DMS114 treated with DMSO at 0.1 percent for 48 hours (cell line): ENCODE measurements around the gene MANBA.

Source experiments
- DNase-seq: peaks from one replicate; lab custom pipeline; 2025; ENCODE audit not compliant: unreplicated experiment; lab: John Stamatoyannopoulos, UW

MANBA gene

DNA sequence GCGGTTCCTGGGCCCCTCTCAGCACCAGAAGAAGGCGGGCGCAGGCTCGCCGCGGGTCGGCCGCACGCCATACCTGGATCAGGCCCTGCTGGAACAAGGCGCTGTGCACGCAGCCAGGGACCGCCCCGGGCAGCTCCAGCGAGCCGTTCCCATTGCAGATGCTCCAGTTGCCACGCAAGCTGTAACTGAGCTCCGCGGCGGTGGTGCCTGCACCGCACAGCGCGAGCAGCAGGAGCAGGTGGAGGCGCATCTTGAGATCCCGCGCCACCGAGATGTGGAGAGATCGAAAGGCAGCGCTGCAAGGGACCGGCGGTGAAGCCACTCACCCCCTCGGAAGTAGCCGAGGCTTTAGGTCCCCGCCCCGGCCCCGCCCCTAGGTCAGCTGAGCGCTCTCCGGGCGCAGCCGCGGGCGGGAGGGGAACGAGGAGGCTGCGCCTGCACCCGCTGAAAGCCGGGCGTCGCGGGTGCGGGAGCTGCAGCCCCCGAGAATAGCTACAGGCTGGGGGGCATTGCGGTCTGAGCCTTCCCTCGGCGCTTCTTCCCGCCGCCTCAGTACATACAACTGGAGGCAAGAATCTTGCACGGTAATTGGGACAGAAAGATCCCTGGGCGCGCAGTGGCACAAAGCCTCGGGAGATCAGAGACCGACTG is at the start of gene MANBA:
Gene MANBA (minus strand): TSS at position 324 of the 651 bp plus-strand sequence. CDS start 74 bp downstream, at position 250.
- peak; percentile 22 for DNase-seq

DNA sequence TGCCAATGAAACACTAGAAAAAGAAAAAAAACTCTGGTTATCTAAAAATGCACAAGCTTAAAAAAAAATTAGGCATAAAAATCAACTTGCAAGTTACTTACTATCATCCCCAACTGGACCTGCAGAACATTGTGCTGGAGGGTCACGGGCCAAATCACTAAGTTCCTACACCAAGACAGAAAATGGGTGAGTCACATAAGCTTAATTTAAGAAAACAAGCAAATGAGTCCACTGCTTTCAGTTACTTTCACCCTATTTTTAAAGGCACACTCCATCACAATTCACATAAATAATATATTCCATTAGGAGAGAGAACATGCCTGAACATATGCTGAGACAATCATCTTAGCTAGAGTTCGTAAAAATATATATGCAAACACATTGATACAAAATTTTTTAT is 48.9 kb upstream of the MANBA start:
- no peak for DNase-seq

DNA sequence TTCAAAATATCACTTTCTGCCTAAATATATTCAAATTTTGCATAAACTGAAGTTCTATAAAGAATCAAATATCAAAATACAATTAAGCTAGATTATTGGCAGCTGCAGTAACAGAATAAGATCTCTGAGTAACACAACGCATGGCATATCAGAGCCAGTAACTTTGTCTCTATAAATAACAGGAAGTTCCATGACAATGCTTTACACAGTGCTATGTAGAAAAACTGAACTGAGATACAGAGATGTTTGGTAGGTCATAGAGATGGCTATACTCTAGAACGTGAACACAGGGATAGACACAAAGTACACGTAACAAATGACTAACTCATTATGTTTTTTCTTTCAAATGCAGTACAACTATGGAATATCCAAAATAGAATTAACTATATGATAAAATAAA is 48.4 kb upstream of the MANBA start:
- DNase-seq = no peak

DNA sequence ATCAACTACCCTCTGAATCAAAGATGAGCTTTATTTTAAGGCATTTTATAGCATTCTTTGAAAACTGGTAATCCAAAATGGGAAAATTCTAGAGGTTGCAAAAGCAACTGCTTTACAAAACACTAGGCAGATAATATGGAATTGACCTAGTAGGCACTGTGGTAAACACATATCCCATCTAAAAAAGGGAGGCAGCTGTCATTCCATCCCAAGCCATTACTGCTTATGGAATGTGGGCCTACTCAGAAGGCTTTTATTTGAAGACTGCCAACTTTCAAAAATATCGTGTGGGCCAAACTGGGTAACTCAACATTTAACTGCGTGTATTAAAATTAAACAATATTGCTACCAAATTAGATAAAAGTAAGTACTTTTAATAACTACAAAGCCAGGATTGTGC is 47.2 kb upstream of the MANBA start:
- no peak for DNase-seq

DNA sequence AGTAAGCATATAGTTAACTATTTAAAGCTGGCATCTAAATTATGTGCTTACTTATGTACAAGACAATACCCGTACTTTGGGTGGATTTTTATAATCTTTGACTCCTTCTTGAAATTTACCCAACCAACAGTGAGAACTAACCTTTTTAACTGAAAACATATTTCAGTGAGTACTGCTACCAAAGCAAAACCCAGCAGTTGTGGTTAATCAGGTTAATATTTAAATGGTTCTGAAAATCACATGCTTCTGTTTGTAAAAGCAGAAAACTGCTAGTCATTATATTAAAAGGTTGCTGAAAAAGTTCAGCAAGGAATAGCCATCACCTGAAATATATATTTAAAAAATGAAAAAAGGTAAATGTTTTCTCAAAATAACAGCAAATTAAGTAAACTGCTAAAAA is 46.6 kb upstream of the MANBA start:
- DNase-seq = no peak

DNA sequence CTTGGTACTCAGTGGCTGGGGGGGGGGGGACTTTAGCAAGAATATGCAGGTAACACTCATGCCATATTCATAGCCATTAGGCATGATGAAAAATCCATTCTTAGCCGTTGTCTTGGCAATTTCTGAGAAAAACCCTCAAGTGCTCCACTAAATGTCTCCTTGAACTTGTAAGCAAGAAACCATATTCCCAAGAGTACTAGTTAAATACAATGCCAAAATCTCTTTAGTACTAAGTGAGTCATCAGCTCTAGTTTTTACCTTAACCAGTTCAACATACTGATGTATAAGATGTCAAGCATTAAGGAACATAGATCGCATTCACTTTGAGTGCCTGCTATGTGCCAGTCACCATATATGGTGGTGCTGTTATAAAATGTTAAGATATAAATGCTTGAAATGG is 39.0 kb upstream of the MANBA start:
- DNase-seq = no peak

DNA sequence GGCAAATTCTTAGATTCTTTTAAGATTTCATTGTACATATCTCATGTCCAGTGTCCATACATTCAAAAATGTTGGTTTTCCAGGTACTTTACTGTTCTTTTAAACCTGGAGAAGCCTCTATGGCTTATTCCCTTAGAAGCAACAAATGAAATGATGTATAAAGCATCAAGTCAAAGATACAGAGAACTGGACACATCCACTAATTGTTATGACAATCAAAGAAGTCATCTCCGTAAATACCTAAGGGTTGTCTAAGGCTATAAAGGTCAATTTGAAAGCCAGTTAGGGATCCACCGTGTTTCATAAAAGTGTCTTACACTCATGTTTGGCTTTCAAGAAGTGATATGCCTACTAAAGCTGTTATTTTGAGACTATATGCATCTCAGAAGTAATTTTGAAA is 34.2 kb upstream of the MANBA start:
- DNase-seq = no peak

DNA sequence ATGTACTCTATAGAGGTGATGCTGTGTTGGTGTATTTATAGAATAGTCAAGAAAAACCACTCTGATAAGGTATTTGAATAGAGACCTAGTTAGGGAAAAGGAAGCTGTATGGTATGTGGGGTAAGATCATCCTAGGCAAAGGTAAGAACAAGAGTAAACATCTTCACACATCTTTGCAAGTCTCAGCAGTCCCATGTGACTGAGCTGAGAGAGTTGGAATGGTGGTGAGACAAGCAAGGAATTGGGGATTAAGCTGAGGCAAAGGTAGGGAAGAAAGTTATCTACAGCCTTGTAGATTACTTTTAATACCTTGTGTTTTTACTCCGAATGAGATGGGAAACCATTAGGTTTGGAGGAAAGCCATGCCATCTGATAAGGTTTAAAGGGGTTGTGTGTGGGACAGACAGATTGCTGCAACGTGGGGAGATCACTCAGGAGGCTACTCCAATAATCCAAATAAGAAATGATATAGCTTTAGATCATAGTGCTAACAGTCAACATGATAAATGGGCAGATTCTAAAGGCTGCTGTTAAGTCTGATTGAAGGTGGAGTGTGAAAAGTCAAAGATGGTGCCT is 31.7 kb upstream of the MANBA start:
- DNase-seq = no peak

DNA sequence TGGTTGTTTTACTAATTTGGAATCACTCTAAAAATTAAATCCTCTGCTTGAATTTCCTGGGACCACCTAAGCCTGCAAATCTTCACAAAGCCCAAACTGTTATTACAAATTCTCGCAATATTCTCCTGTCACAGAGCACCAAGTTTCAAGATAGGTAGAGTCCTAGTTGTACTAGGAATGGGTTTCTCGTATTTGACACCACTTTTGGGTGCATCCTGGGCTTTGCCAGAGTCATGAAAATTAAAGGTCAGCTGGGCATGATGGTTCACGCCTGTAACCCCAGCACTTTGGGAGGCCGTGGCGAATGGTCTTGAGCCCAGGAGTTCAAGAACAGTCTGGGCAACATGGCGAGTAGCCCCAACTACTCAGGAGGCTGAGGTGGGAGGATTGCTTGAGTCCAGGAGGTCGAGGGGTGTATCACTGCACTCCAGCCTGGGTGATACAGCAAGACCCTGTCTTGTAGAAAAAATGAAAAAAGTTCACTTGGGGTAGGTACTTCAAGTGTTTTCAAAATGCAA is 30.6 kb upstream of the MANBA start:
- DNase-seq = no peak

DNA sequence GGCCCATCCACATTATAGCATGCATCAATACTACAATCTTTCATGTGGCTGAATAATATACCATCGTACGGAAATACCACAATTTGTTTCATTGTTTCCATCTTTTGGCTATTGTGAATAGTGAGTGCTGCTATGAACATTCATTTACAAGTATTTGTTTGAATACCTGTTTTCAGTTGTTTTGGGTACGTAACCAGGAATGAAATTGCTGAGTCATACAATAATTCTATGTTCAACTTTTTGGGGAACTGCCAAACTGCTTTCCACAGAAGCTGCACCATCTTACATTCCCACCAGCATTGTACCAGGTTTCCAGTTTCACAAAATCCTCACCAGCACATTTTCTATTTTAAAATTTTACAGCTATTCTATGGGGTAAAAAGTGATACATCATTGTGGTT is 28.5 kb upstream of the MANBA start:
- DNase-seq = no peak

DNA sequence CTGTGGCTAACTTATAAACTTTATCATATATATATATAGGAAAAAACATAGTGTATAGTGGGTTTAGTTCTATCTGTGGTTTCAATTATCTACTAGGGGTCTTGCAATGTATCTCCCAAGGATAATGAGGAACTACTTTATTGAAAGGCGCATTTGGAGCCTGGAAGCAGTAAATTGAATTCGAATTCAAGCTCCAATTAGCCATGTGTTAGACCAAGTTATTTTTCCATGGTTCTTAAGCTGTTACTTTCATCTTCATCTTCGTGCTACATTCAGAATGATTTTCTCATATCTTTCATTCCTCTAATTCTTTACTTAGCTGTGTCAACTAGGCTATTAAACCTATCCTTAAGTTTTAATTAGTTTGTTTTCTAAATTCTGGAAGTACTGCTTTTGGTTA is 27.2 kb upstream of the MANBA start:
- no peak for DNase-seq

DNA sequence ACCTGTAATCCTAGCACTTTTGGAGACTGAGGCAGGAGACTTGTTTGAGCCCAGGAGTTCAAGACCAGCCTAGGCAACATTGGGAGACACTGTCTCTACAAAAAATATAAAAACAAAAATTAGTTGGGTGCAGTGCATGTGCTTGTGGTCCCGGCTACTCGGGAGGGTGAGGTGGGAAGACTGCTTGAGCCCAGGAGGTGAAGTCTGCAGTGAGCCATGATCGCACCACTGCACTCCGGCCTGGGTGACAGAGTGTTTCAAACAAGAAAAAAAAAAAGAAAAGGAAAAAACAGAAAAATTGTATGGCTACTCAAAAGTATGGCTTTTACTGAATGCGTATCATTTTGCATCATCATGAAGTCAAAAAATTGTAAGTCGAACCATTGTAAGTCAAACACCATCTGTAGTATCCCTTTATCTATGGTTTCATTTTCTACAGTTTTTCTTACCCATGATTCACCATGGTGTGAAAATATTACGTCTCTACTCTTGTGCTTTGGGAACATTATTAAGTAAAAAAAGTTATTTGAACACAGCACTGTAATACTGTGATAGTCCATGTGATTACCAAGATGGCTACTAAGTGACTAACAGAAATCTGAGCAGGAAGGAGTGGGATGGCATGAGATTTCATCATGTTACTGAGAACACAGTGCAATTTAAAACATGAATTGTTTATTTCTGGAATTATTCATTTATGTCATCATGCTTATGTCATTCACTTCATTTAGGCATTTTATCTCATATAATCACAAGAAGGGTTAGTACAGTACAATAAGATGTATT is 26.5 kb upstream of the MANBA start:
- no peak for DNase-seq

DNA sequence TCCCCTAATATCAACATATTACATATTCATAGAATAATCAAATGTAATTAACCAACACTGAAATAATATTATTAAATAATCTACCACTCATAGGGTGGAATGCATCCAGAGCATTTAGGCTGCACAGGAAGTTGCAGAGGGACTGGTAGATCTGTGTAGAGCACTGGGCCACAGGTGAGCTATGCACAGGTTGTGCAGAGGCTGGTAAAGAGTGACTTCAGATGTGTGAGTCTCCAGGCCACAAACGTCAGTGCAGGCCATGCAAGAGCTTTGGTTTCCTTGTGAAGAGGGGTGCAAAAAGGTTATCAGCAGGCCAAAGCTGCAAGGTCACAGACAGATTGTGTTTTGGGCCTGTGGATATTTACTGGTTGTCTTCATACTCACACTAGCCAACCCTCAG is 25.5 kb upstream of the MANBA start:
- no peak for DNase-seq

DNA sequence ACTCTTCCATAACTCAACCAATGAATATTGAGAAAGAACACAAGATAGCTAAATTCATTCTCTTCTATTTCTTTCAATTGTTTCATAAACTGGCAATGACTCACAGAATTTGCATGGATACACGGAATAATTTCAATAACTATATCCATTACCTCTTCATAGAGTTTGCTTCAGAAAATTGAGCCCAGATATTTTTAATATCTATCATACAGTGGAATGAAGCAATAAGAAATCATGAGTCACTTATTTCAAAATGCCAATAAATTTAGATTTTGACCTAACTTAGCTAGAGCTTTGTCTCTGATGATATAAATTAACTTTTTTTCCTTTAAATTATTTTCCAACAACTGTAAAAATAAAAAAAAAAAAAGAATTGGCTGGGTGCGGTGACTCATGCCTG is 22.2 kb upstream of the MANBA start:
- no peak for DNase-seq

DNA sequence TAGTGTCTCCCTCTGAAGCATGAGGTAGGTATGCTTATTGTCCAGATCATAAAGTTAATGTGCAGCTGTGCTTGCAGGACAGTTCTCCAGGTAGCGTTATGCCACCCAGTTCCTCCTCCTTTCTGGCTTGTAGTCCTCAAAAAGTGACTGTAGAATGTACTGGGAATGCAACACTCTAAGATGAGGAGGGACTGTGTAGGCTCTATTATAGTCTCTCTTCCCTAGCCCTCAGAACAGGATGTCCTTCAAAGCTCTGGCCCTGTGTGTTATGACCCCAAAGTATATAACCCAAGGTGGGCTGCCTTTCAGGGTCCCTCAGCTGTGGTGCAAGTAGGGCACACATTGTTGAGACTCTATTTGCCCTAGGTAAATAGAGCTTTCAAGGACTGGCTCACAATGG is 20.8 kb upstream of the MANBA start:
- no peak for DNase-seq

DNA sequence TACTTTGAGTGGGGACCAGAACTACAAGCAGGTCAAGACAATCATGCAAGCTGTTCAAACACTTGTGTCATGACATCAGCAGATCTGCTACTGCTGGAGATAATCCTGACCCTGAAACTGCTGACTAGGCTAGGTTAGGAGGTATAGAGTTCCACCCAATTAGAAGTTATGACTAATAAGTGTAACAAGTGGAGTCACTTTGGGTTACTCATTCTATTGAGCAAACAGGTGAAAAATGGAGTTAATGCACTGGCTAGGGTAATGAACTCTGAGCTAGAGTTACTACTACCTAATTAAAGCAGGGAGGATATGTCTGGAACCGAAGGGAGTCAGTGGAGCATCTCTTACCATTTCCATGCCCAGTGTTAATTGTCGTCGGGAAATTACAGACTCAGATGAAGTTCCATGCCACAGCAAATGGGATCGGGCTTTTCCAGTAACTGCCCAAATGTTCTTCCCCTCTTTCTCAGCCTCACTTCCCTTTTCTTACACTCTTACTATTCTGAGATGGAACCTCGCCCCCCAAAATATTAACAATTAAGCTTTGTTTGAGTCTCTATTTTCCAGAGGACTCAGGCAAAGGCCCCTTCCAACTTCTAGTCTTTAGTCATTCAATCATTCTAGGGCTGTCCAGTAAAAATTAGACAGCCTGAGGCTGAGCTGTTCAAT is 19.8 kb upstream of the MANBA start:
- no peak for DNase-seq

DNA sequence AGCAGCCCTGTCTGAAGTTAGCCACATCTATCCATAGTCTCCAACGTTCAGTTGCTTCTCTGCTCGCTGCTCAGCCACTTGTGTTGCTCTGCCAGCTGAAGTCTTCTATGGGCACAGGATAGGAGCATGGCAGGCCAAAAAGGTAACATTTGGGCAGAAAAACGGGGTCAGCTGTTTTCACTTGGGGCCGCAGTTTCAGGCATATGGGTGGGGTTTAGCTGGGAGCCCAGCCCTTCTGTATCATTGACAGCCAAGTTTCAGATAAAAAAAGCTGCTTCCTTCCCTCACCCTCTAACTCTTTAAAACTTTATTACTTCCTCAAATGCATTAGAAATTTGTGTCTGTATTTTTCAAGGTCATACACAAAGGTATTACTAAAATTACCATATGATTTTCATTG is 18.4 kb upstream of the MANBA start:
- no peak for DNase-seq

DNA sequence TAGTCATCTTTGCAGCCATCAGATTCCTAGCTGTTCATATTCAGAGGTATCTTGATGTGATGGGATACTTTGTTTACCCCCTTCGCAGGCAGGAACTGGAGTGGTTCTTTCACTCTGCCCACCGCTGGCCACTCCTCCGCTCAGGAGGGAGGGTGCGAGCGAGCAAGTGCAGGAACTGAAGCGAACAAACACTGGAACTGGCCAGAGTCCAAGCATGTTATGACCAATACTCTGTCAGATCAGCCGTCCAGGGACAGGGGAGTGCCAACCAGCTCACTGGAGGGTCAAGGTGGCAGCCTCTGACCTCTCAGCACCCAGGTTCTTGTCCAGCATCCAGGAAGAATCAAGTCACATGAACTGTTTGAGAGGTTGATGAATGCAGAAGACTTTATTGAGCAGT is 18.0 kb upstream of the MANBA start:
- no peak for DNase-seq

DNA sequence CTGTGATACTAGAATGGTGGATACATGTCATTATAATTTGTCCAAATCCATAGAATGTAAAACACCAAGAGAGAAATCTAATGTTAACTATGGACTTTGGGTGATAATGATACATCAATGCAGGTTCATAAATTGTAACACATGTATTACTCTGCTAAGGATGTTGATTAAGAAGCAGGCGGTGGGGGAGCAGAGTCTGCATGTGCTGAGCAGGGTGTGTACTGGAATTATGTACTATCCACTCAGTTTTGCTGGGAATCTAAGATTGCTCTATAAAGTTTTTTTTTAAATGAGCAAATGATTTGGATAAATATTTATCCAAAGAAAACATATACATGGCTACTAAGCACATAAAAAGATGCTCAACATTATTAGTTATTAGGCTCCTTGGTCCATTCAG is 15.0 kb upstream of the MANBA start:
- no peak for DNase-seq

DNA sequence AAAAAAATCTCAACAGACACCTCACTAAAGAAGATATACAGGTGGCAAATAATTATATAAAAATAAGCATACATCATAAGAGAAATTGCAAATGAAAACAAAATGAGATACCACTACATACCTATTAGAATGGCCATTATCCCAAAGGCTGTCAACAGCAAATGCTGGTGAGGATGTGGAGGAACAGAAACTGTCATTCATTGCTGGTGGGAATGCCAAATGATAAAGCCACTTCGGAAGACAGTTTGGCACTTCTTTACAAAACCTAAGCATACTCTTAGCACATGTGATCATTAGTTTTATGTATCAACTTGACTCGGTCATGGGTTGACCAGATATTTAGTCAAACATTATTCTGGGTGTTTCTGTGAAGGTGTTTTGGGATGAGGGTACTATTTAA is 13.5 kb upstream of the MANBA start:
- DNase-seq = no peak

DNA sequence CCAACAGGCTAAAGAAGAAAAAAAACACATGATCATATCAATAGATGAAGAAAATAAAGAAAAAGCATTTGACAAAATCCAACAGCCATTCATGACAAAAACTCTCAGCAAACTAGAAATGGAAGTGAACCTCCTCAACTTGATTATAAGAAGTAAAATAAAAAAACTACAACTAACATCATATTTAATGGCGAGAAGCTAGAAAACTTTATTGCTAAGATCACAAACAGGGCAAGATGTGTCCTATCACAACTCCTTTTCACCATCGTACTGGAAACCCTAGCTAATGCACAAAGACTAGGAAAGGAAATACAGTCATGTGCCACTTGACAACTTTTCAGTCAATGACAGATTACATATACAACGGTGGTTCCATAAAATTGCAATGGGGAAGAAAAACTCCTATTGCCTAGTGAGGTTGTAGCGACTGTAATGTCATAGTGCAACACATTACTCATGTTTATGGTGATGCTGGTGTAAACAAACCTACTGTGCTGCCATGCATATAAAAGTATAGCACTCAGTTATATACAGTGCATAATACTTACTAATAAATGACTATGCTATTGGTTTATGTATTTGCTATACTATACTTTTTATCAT is 12.1 kb upstream of the MANBA start:
- no peak for DNase-seq
